ENCODE data around the gene ESYT2. TPM values are rescaled to one million over a fixed set of nuclear protein-coding genes. Genes with fewer than 3 reads are reported as not detected.

The ESYT2 gene
- total RNA-seq, 2 donors from 2014 or later, result 30.7 to 36.9 TPM

DNA sequence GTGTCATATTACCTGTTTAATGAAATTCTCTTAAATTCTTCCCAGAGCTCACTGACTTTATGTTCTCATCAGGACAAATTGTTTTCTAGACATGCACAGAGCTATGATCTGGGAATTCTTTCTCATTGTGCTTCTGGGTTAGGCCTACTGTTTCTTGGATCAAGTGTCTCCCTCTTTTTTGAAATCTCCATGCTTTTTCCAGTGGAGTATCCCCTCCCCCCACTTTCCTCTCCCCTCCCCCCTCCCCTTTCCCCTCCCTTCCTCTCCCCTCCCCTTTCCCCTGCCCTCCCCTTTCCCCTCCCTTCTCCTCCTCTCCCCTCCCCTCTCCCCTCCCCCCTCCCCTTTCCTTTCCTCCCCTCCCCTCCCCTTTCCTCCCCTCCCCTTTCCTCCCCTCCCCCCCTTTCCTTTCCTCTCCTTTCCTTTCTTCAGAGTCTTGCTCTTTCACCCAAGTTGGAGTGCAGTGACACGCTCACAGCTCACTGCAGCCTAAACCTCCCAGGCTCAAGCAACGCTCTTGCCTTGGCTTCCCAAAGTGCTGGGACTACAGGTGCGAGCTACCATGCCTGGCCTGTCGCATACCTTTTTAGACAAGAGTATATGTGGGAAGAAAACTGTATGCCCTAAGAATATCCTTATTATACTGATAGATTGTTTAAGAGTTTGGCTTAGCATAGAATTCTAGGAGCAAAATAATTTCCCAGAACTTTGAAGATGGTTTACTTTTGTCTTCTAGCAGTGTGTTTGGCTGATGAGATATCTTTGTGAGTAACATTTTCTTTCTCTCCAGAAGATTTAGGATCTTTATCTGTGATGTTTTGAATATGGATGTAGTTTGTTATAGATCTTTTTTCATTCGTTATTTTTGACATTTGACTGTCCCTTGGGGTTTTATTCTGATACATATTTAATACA, 29.5 kb upstream of the ESYT2 start:
- Mint-ChIP-seq H3K4me1 (peaks cover 23% of the 10 kb centered on the region), H3K36me3 (ENCODE audit: low read depth) (peaks cover 12% of the 10 kb centered on the region), H3K27ac (peak overlapping the region; percentile 84), H3K9me3 (peaks cover 8% of the 10 kb centered on the region), H3K27me3 (ENCODE audit: insufficient read depth) (no peaks in the 10 kb centered on the region), H3K4me3 (peak overlapping the region; percentile 36)
- 0 to 25% methylated on average over 1 to 4 of the region's 5 CpGs for WGBS, 2 experiments (ENCODE audit: insufficient coverage in 1 of 2, insufficient read length in 1 of 2)
- Histone ChIP-seq H3K27ac (ENCODE audit: low read depth, low read length) (peak overlapping the region; percentile 59), H3K9me3 (ENCODE audit: control insufficient read depth, low read length) (no peaks in the 10 kb centered on the region), H3K36me3 (ENCODE audit: control insufficient read depth, insufficient read depth, low read length) (no peaks in the 10 kb centered on the region), H3K4me3 (ENCODE audit: low read length) (peak overlapping the region; percentile 48), H3K9ac (ENCODE audit: extremely low read depth, low read length, poor library complexity, severe bottlenecking) (no peak overlapping the region), H3K27me3 (ENCODE audit: control insufficient read depth, insufficient read depth, low read length, poor library complexity, severe bottlenecking) (no peaks in the 10 kb centered on the region), H3K4me1 (ENCODE audit: control insufficient read depth, insufficient read depth, low read length) (no peaks in the 10 kb centered on the region)
- TF ChIP-seq, protein P1, sequence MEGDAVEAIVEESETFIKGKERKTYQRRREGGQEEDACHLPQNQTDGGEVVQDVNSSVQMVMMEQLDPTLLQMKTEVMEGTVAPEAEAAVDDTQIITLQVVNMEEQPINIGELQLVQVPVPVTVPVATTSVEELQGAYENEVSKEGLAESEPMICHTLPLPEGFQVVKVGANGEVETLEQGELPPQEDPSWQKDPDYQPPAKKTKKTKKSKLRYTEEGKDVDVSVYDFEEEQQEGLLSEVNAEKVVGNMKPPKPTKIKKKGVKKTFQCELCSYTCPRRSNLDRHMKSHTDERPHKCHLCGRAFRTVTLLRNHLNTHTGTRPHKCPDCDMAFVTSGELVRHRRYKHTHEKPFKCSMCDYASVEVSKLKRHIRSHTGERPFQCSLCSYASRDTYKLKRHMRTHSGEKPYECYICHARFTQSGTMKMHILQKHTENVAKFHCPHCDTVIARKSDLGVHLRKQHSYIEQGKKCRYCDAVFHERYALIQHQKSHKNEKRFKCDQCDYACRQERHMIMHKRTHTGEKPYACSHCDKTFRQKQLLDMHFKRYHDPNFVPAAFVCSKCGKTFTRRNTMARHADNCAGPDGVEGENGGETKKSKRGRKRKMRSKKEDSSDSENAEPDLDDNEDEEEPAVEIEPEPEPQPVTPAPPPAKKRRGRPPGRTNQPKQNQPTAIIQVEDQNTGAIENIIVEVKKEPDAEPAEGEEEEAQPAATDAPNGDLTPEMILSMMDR (conservative IDR thresholded peaks at IDR 0.05), result no peak
- DNase-seq, result peak; percentile 73

DNA sequence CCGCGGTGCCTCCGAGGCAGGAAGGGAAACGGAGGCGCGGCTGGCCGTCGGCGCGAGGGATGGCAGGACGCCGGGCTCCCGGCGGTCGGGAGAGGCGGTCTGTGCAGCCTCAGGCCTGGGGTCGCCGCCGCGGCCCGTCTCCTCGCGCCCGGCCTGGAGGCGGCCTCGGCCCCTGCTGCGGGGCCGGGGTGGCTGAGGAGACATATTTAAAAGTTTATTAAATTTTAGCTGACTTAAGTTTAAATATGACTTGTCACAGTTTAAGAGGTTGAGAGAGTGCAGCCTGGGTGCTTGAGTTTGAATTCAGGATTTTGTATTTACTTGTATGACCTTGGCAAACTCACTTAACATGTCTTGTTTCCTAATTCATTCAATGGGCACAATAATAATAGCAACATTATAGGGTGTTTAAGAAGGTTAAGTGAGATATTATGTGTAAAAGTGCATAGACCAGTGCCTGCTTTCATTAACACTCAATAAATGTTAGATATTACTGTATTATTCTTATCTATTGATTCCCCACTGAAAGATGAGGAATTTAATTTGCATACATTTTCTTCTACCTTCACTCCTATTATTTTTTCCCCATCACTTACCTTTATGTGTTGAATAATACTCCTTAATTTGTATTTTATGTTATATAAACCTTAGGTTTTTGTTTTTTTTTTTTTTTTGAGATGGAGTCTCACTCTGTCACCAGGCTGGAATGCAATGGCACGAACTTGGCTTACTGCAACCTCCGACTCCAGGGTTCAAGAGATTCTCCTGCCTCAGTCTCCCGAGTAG, 27.8 kb upstream of the ESYT2 start:
- no peaks in the 10 kb centered on the region for H3K9me3 Mint-ChIP-seq
- H3K4me3 Mint-ChIP-seq, result peak overlapping the region; percentile 93
- peak overlapping the region; percentile 83 for H3K9ac ChIP-seq (ENCODE audit: extremely low read depth, low read length, poor library complexity, severe bottlenecking)
- H3K27me3 ChIP-seq (ENCODE audit: control insufficient read depth, insufficient read depth, low read length, poor library complexity, severe bottlenecking), result no peaks in the 10 kb centered on the region
- H3K4me3 ChIP-seq (ENCODE audit: low read length), result peak overlapping the region; percentile 96
- peaks cover 23% of the 10 kb centered on the region for H3K4me1 Mint-ChIP-seq
- H3K27me3 Mint-ChIP-seq (ENCODE audit: insufficient read depth), result no peaks in the 10 kb centered on the region
- no peaks in the 10 kb centered on the region for H3K4me1 ChIP-seq (ENCODE audit: control insufficient read depth, insufficient read depth, low read length)
- H3K9me3 ChIP-seq (ENCODE audit: control insufficient read depth, low read length), result no peaks in the 10 kb centered on the region
- 9 to 93% methylated on average over 2 to 31 of the region's 31 CpGs for WGBS, 2 experiments (ENCODE audit: insufficient coverage in 1 of 2, insufficient read length in 1 of 2)
- DNase-seq, result no peak
- no peak overlapping the region for H3K27ac Mint-ChIP-seq
- peak overlapping the region; percentile 85 for H3K27ac ChIP-seq (ENCODE audit: low read depth, low read length)
- H3K36me3 ChIP-seq (ENCODE audit: control insufficient read depth, insufficient read depth, low read length), result no peaks in the 10 kb centered on the region
- TF ChIP-seq, protein P1 (conservative IDR thresholded peaks at IDR 0.05), result no peak
- peaks cover 4% of the 10 kb centered on the region for H3K36me3 Mint-ChIP-seq (ENCODE audit: low read depth)

DNA sequence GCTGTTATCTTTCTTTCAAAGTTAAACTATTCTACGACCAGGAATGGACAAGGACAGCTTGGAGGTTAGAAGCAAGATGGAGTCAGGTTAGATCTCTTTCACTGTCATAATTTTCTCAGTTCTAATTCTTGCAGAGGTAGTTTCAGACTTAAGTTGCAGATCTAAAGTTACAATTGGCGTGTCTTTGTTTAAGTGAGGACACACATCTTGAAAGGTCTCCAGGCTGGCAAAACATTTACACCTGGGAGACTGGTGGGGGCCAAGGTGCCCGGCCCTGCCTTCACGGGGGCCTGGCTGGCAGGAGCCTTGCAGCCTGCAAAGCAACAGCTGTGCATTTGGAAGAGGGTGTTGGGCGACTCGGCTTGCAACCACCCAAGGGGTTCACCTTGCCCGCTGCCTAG, 25.4 kb upstream of the ESYT2 start:
- no peaks in the 10 kb centered on the region for H3K36me3 ChIP-seq (ENCODE audit: control insufficient read depth, insufficient read depth, low read length)
- H3K4me1 Mint-ChIP-seq, result peaks cover 12% of the 10 kb centered on the region
- H3K4me3 Mint-ChIP-seq, result peak overlapping the region; percentile 93
- H3K27me3 ChIP-seq (ENCODE audit: control insufficient read depth, insufficient read depth, low read length, poor library complexity, severe bottlenecking), result no peaks in the 10 kb centered on the region
- H3K27me3 Mint-ChIP-seq (ENCODE audit: insufficient read depth), result no peaks in the 10 kb centered on the region
- H3K9me3 Mint-ChIP-seq, result no peaks in the 10 kb centered on the region
- no peaks in the 10 kb centered on the region for H3K9me3 ChIP-seq (ENCODE audit: control insufficient read depth, low read length)
- H3K36me3 Mint-ChIP-seq (ENCODE audit: low read depth), result peaks cover 2% of the 10 kb centered on the region
- TF ChIP-seq, protein P1 (conservative IDR thresholded peaks at IDR 0.05), result no peak
- no peak overlapping the region for H3K27ac Mint-ChIP-seq
- WGBS, 2 experiments (ENCODE audit: insufficient coverage in 1 of 2, insufficient read length in 1 of 2), result 92 to 94% methylated on average over 2 to 7 of the region's 7 CpGs
- no peak overlapping the region for H3K27ac ChIP-seq (ENCODE audit: low read depth, low read length)
- no peak for DNase-seq
- no peaks in the 10 kb centered on the region for H3K4me1 ChIP-seq (ENCODE audit: control insufficient read depth, insufficient read depth, low read length)
- H3K9ac ChIP-seq (ENCODE audit: extremely low read depth, low read length, poor library complexity, severe bottlenecking), result no peak overlapping the region
- H3K4me3 ChIP-seq (ENCODE audit: low read length), result no peak overlapping the region
